ENCODE results near the gene MAGEC3.

MAGEC3 gene

GRCh38 chrX:141947350-141947749, 109.2 kb downstream of the MAGEC3 start:
- no peak for DNase-seq
